GM18870 (cell line): ENCODE measurements around the gene KATNAL1.

Experiments
- ATAC-seq: cut with Tn5 transposase; IDR thresholded peaks from one replicate; pipeline ENCODE4 v1.9.1; 2021; ENCODE audit warnings: moderate library complexity; ENCODE audit not compliant: unreplicated experiment

Gene KATNAL1

GRCh38 chr13:30170569-30170968 is 136.8 kb downstream of the KATNAL1 start:
- no peak for ATAC-seq

- no peak for ATAC-seq
Measured at GRCh38 chr13:30169442-30169841, 137.9 kb downstream of the KATNAL1 start.

- ATAC-seq = no peak
Measured at GRCh38 chr13:30165796-30166195, 141.6 kb downstream of the KATNAL1 start.

GRCh38 chr13:30165071-30165470 is 142.3 kb downstream of the KATNAL1 start:
- ATAC-seq = no peak

- no peak for ATAC-seq
Measured at GRCh38 chr13:30164146-30164545, 143.2 kb downstream of the KATNAL1 start.

GRCh38 chr13:30163441-30163840 is 143.9 kb downstream of the KATNAL1 start:
- no peak for ATAC-seq

GRCh38 chr13:30159446-30159839 is 147.9 kb downstream of the KATNAL1 start:
- no peak for ATAC-seq

- no peak for ATAC-seq
Measured at GRCh38 chr13:30158774-30159445, 148.4 kb downstream of the KATNAL1 start.

- ATAC-seq = peak; percentile 61
Measured at GRCh38 chr13:30157616-30157993, 149.7 kb downstream of the KATNAL1 start.

GRCh38 chr13:30156826-30157615 is 150.3 kb downstream of the KATNAL1 start:
- ATAC-seq = no peak

GRCh38 chr13:30156270-30156669 is 151.1 kb downstream of the KATNAL1 start:
- ATAC-seq = no peak

- no peak for ATAC-seq
Measured at GRCh38 chr13:30154931-30155330, 152.4 kb downstream of the KATNAL1 start.

GRCh38 chr13:30154531-30154930 is 152.8 kb downstream of the KATNAL1 start:
- no peak for ATAC-seq

- no peak for ATAC-seq
Measured at GRCh38 chr13:30153545-30154426, 153.6 kb downstream of the KATNAL1 start.
